Loucy (cell line): ENCODE results near the gene UGT1A9.

Source experiments
- H2AFZ ChIP-seq: fragments of 200-600 bp; sonication (generic); 2 replicates; pipeline ENCODE4 v1.6.0; 2016; ENCODE audit warnings: antibody characterized with exemption, mild to moderate bottlenecking, low read length, moderate library complexity
- H3F3A ChIP-seq: fragments of 200-600 bp; 2 replicates; pipeline ENCODE4 v1.6.0; 2016; ENCODE audit warnings: antibody characterized with exemption, low read depth, mild to moderate bottlenecking
- H3K27me3 ChIP-seq: fragments of 200-600 bp; sonication (generic); 2 replicates; pipeline ENCODE4 v1.6.1; 2014; ENCODE audit warnings: low read length, mild to moderate bottlenecking; ENCODE audit not compliant: insufficient read depth, poor library complexity, severe bottlenecking
- H3K36me3 ChIP-seq: fragments of 200-600 bp; sonication (generic); 2 replicates; pipeline ENCODE4 v1.6.1; 2016; ENCODE audit warnings: low read length; ENCODE audit not compliant: insufficient read depth
- H3K4me1 ChIP-seq: fragments of 200-600 bp; sonication (generic); 2 replicates; pipeline ENCODE4 v1.5.1; 2014; ENCODE audit warnings: low read length, mild to moderate bottlenecking; ENCODE audit not compliant: insufficient read depth, poor library complexity, severe bottlenecking
- H3K4me2 ChIP-seq: fragments of 200-600 bp; sonication (generic); 2 replicates; pipeline ENCODE4 v1.6.0; 2014; ENCODE audit warnings: antibody characterized with exemption, low read length, low read depth, mild to moderate bottlenecking; ENCODE audit not compliant: poor library complexity, severe bottlenecking
- H3K4me3 ChIP-seq: fragments of 200-600 bp; sonication (generic); 2 replicates; pipeline ENCODE4 v1.5.1; 2014; ENCODE audit warnings: low read length, mild to moderate bottlenecking, mixed read lengths; ENCODE audit not compliant: poor library complexity, severe bottlenecking
- H3K79me2 ChIP-seq: fragments of 200-600 bp; sonication (generic); 2 replicates; pipeline ENCODE4 v1.6.1; 2014; ENCODE audit warnings: low read length; ENCODE audit not compliant: insufficient read depth
- H3K9ac ChIP-seq: fragments of 200-600 bp; sonication (generic); 2 replicates; pipeline ENCODE4 v1.6.0; 2014; ENCODE audit warnings: mild to moderate bottlenecking, low read depth, low read length, moderate library complexity; ENCODE audit not compliant: poor library complexity, severe bottlenecking
- H3K9me2 ChIP-seq: fragments of 200-600 bp; sonication (generic); replicated peaks from 2 replicates; pipeline ENCODE4 v1.6.1; 2016; ENCODE audit warnings: low read depth, low read length, mixed read lengths
- H3K9me3 ChIP-seq: fragments of 200-600 bp; sonication (generic); 2 replicates; pipeline ENCODE4 v1.6.1; 2014; ENCODE audit warnings: mild to moderate bottlenecking, antibody characterized with exemption, low read length, low read depth; ENCODE audit not compliant: insufficient read depth
- H4K20me1 ChIP-seq: fragments of 200-600 bp; sonication (generic); 2 replicates; pipeline ENCODE4 v1.6.0; 2014; ENCODE audit warnings: antibody characterized with exemption, low read length, mild to moderate bottlenecking; ENCODE audit not compliant: insufficient read depth, poor library complexity, severe bottlenecking
- EZH2phosphoT487 ChIP-seq: fragments of 200-600 bp; IDR thresholded peaks from 2 replicates; pipeline ENCODE4 v1.6.1; 2018; ENCODE audit warnings: antibody characterized with exemption, mild to moderate bottlenecking, moderate library complexity, borderline replicate concordance
- TF ChIP-seq, protein P1 (sequence below): fragments of 200-600 bp; sonication (generic); conservative IDR thresholded peaks from 2 replicates; pipeline ENCODE4 v1.5.1; 2014; ENCODE audit warnings: mild to moderate bottlenecking, antibody characterized with exemption, low read length

UGT1A9 gene

DNA sequence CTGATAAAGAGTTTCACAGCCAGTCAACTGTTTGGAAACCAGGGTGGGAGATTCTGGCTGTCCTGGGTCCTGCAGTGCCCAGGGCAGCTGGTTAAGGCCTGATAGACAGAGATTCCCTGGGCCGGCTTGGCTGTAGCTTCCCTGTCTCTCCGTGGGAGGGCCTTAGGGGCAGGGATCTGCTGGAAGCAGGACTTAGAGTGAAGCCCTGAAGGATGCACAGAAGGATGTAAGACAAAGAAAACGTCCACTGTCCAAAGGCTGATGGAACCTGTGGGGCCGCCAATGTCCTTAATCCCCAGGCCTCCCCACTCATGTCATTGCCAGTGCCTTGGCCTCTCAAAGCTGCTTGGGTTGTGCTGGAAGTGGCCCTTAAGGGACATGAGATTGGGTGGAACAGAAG is 139.4 kb downstream of the UGT1A9 start:
- H3K9me3 ChIP-seq: no peaks in the 10 kb centered on the region
- H3K27me3 ChIP-seq: no peaks in the 10 kb centered on the region
- H3F3A ChIP-seq: no peaks in the 10 kb centered on the region
- H3K4me1 ChIP-seq: no peaks in the 10 kb centered on the region
- H2AFZ ChIP-seq: no peak overlapping the region
- no peaks in the 10 kb centered on the region for H3K36me3 ChIP-seq
- H3K9me2 ChIP-seq: no peaks in the 10 kb centered on the region
- H3K4me3 ChIP-seq: no peak overlapping the region
- no peak overlapping the region for H3K4me2 ChIP-seq
- no peaks in the 10 kb centered on the region for H4K20me1 ChIP-seq
- H3K9ac ChIP-seq: no peak overlapping the region
- H3K79me2 ChIP-seq: no peaks in the 10 kb centered on the region
- TF ChIP-seq, protein P1, sequence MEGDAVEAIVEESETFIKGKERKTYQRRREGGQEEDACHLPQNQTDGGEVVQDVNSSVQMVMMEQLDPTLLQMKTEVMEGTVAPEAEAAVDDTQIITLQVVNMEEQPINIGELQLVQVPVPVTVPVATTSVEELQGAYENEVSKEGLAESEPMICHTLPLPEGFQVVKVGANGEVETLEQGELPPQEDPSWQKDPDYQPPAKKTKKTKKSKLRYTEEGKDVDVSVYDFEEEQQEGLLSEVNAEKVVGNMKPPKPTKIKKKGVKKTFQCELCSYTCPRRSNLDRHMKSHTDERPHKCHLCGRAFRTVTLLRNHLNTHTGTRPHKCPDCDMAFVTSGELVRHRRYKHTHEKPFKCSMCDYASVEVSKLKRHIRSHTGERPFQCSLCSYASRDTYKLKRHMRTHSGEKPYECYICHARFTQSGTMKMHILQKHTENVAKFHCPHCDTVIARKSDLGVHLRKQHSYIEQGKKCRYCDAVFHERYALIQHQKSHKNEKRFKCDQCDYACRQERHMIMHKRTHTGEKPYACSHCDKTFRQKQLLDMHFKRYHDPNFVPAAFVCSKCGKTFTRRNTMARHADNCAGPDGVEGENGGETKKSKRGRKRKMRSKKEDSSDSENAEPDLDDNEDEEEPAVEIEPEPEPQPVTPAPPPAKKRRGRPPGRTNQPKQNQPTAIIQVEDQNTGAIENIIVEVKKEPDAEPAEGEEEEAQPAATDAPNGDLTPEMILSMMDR: no peak
- no peak for TF ChIP-seq EZH2phosphoT487

DNA sequence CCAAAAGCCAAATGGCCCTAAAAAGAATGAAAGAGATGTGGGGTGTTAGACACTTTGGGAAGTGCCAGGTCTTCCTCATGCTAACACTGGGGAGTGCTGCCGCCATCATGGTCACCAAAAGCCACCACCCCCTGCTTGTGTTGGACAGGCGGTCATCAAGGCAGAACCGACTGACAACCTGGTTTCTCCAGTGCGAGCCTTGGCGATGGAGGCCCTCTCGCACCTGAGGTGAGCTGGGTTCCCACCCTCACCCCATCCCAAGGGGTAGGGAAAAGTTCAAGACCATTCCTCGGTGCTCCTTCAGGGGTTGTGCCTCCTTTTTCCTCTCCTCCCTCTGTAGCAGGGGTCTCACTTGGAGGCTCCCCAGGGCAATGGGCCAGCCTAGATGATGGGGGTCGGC is 140.0 kb downstream of the UGT1A9 start:
- Histone ChIP-seq H3F3A (no peaks in the 10 kb centered on the region), H3K4me2 (no peak overlapping the region), H3K9me3 (no peaks in the 10 kb centered on the region), H3K4me1 (no peaks in the 10 kb centered on the region), H3K9me2 (no peaks in the 10 kb centered on the region), H3K27me3 (no peaks in the 10 kb centered on the region), H3K36me3 (no peaks in the 10 kb centered on the region), H3K9ac (no peak overlapping the region), H4K20me1 (no peaks in the 10 kb centered on the region), H2AFZ (no peak overlapping the region), H3K79me2 (no peaks in the 10 kb centered on the region), H3K4me3 (no peak overlapping the region)
- TF ChIP-seq EZH2phosphoT487: no peak
- TF ChIP-seq, protein P1: no peak

DNA sequence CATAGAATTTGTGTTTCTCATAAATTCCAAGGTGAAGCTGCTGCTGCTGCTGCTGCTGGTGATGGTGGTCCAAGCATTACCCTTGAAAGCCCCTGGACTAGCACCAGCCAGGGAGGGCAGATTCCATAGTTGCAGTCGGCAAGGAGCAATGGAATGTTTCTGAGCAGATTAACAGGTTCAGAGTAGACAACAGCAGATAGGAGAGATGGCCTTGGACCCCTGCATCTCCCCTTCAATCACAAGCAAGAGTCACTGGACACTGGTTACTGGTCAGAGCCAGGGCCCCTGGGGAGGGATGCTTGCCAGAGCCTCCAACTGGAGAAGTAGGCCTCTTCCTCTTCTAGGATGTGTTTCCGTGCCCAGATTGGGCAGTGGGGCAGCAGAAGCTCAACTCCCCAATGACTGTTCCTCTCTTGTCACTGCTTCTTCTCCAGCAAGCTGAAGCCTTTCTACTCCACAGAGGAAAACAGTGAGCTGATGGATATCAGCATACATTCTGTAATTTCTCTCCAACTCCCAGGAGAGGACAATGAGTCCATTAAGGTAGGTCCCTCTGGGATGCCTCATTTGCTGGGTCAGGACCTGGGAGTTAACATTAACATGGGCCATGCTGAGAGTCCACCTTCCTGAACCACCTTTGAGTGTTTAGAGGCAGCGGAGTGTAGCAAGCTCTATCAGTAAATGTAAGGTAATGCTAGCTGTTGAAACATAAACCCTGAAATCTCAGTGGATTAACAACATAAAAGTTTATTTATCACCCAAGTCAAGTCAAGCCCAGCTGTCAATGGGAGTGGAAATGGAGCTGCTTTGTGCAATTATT is 141.7 kb downstream of the UGT1A9 start:
- Histone ChIP-seq H3K79me2 (no peaks in the 10 kb centered on the region), H3K4me1 (no peaks in the 10 kb centered on the region), H2AFZ (no peak overlapping the region), H3K4me2 (no peak overlapping the region), H4K20me1 (no peaks in the 10 kb centered on the region), H3K9ac (no peak overlapping the region), H3K36me3 (no peaks in the 10 kb centered on the region), H3F3A (no peaks in the 10 kb centered on the region), H3K4me3 (no peak overlapping the region), H3K27me3 (no peaks in the 10 kb centered on the region), H3K9me3 (no peaks in the 10 kb centered on the region), H3K9me2 (no peaks in the 10 kb centered on the region)
- TF ChIP-seq, protein P1: no peak
- no peak for TF ChIP-seq EZH2phosphoT487
